ENCODE data around the gene RPS6KA3. TPM values are rescaled to one million over a fixed set of nuclear protein-coding genes. Genes with fewer than 3 reads are reported as not detected.

RPS6KA3 gene
- total and polyA plus RNA-seq, 2 of the 8 experiments (the other 6 are each of a cell fraction or from before 2014, with no cell fraction given), result 7.1 to 13.0 TPM

DNA sequence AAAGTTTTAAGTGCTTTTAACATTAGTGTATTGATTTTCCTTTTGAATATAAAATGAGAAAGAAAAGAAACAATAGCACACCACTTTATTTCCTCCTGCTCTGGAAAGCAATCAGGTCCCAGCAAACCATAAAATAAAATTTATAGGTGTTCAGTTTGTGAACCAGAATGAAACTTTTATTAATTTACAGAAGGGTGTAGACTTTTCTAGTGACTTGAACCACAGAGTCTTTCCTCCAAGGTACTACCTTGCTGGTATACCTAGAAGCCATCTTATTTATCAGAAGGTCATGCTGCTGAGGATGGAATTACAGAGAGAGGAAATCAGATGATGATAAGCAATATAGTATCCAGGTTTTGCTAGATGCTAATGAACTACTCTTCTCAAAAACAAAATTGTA is 27.6 kb upstream of the RPS6KA3 start:
- Histone ChIP-seq H3K4me3 (ENCODE audit: extremely low read depth in 1 of 4, insufficient read depth in 2 of 4, low read depth in 3 of 4, low read length in 4 of 4) (no peak overlapping the region), H4K91ac (replicated peaks; ENCODE audit: insufficient read length, low read length) (no peak overlapping the region), H3K27ac (ENCODE audit: low read depth, low read length) (no peak overlapping the region), H2BK5ac (ENCODE audit: low read depth, low read length) (no peak overlapping the region), H3K18ac (ENCODE audit: extremely low read depth, low read length) (no peak overlapping the region), H3K56ac (replicated peaks; ENCODE audit: insufficient read length, low read depth, low read length) (no peak overlapping the region), H3K14ac (ENCODE audit: insufficient read length) (no peak overlapping the region), H3K9me3 (ENCODE audit: insufficient read depth in 2 of 2, low read depth in 1 of 2, low read length in 1 of 2) (no peaks in the 10 kb centered on the region), H2BK12ac (ENCODE audit: low read depth, low read length) (no peak overlapping the region), H2BK15ac (ENCODE audit: low read length) (no peak overlapping the region), H2AFZ (ENCODE audit: low read length) (no peak overlapping the region), H2BK20ac (ENCODE audit: low read length) (no peak overlapping the region), H4K8ac (ENCODE audit: extremely low read depth, insufficient read depth, low read length) (no peak overlapping the region), H4K5ac (ENCODE audit: insufficient read length, low read depth, low read length) (no peak overlapping the region), H3K4me2 (ENCODE audit: insufficient read depth in 1 of 2, low read depth in 2 of 2, low read length in 2 of 2) (no peak overlapping the region), H3K23ac (ENCODE audit: insufficient read length) (no peak overlapping the region), H3K79me2 (ENCODE audit: control insufficient read depth in 1 of 2, insufficient read depth in 2 of 2, low read length in 2 of 2) (no peaks in the 10 kb centered on the region), H4K20me1 (replicated peaks in 1 of 2; ENCODE audit: control insufficient read depth in 1 of 2, insufficient read depth in 2 of 2, low read length in 2 of 2) (no peaks in the 10 kb centered on the region), H3K4me1 (replicated peaks in 1 of 4; ENCODE audit: control insufficient read depth in 3 of 4, insufficient read depth in 4 of 4, low read length in 3 of 4) (no peaks in the 10 kb centered on the region), H3K23me2 (ENCODE audit: low read depth, low read length) (no peaks in the 10 kb centered on the region), H3K79me1 (ENCODE audit: low read depth, low read length) (no peaks in the 10 kb centered on the region), H3K9ac (replicated peaks in 1 of 4; ENCODE audit: extremely low read depth in 1 of 4, low read depth in 3 of 4, low read length in 3 of 4) (no peak overlapping the region), H3K4ac (replicated peaks; ENCODE audit: insufficient read length, low read depth, low read length) (no peak overlapping the region), H3K36me3 (ENCODE audit: control insufficient read depth in 2 of 4, insufficient read depth in 4 of 4, low read length in 3 of 4) (no peaks in the 10 kb centered on the region), H2BK120ac (replicated peaks; ENCODE audit: low read depth, low read length) (no peak overlapping the region), H3K27me3 (replicated peaks in 1 of 4; ENCODE audit: control insufficient read depth in 3 of 4, extremely low read depth in 1 of 4, insufficient read depth in 3 of 4, low read length in 3 of 4) (no peaks in the 10 kb centered on the region), H2AK5ac (ENCODE audit: low read depth, low read length) (no peak overlapping the region)
- DNase-seq (ENCODE audit: low read depth in 1 of 2, low spot score in 2 of 2) (no peak), FAIRE-seq (no peak)
- CTCF ChIA-PET (ENCODE audit: partially characterized antibody), result no interaction called here
- POLR2A ChIA-PET (ENCODE audit: partially characterized antibody), result no interaction called here
- TF ChIP-seq EP300 (IDR thresholded peaks at IDR 0.05; ENCODE audit: borderline replicate concordance in 1 of 2, low read depth in 2 of 2, low read length in 2 of 2), result no peak
- TF ChIP-seq SAP30 (IDR thresholded peaks at IDR 0.05; ENCODE audit: insufficient read depth, insufficient replicate concordance, low read length), result no peak
- TF ChIP-seq EZH2 (IDR thresholded peaks at IDR 0.05; ENCODE audit: low read depth, low read length, severe bottlenecking), result no peak
- TF ChIP-seq JUND (IDR thresholded peaks at IDR 0.05; ENCODE audit: low read length), result no peak
- TF ChIP-seq RXRA (IDR thresholded peaks at IDR 0.05; ENCODE audit: insufficient read depth, low read depth, low read length), result no peak
- TF ChIP-seq POU5F1 (IDR thresholded peaks at IDR 0.05; ENCODE audit: low read depth, low read length), result no peak
- TF ChIP-seq BRCA1 (IDR thresholded peaks at IDR 0.05; ENCODE audit: low read depth, low read length), result no peak
- TF ChIP-seq JUN (IDR thresholded peaks at IDR 0.05; ENCODE audit: low read depth, low read length), result no peak
- TF ChIP-seq NANOG (IDR thresholded peaks at IDR 0.05; ENCODE audit: insufficient read depth, low read depth, low read length, poor library complexity, severe bottlenecking), result no peak
- TF ChIP-seq HDAC2 (IDR thresholded peaks at IDR 0.05; ENCODE audit: borderline replicate concordance in 1 of 2, low read depth in 2 of 2, low read length in 2 of 2), result no peak
- no peak for TF ChIP-seq KDM4A (IDR thresholded peaks at IDR 0.05; ENCODE audit: low read depth, low read length, severe bottlenecking)
- no peak for TF ChIP-seq ATF2 (IDR thresholded peaks at IDR 0.05; ENCODE audit: low read length)
